GM21515 (cell line): Measurements from ENCODE around the gene PHOSPHO2.

Experiments
- ATAC-seq: cut with Tn5 transposase; IDR thresholded peaks from one replicate; pipeline ENCODE4 v1.9.1; 2021; ENCODE audit not compliant: unreplicated experiment

The PHOSPHO2 gene, protein sequence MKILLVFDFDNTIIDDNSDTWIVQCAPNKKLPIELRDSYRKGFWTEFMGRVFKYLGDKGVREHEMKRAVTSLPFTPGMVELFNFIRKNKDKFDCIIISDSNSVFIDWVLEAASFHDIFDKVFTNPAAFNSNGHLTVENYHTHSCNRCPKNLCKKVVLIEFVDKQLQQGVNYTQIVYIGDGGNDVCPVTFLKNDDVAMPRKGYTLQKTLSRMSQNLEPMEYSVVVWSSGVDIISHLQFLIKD

GRCh38 chr2:169694113-169694893 is at the start of gene PHOSPHO2, which contains the start of gene CFAP210:
PHOSPHO2 (plus strand) TSS chr2:169694469; CDS start chr2:169700972, 6,503 bp downstream.
CFAP210 (minus strand) TSS chr2:169694405; CDS start chr2:169694327, 78 bp downstream.
- ATAC-seq: peak; percentile 99

DNA sequence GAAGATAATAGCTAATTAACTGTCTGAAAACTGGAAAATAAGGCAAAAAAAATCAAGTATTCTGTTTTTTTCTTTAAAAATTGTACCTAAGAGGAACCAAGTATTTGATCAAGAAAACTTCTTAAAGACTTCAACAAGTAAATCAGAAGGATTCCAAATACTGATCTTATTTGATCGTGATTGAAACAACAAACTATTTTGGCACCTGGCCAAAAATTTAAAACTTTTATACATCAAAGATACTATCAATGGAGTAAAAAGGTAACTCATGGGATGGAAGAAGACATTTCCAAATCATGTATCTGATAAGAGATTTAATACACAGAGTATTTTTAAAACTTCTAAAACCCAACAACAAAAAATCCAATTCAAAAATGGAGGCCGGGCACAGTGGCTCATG is 46.8 kb upstream of the PHOSPHO2 start:
- ATAC-seq: no peak

GRCh38 chr2:169649278-169649677 is 45.0 kb upstream of the PHOSPHO2 start:
- no peak for ATAC-seq

DNA sequence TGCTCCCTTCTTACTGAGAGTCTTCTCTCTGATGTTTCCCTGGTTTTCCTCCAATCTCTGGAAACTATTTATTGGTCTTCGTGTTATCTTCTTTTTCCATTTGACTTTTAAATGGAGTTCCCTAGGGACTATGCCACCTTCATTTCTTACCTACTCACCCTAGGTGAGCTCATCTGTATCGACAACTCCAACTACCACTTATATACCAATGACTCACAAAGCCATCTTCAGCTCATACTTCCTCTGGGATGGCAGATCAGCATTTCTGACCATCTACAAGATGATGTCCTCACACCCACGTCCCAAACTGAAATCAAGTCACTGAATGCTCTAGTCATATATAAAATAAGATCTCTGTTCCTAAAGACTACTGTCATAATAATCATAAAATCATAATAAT is 40.6 kb upstream of the PHOSPHO2 start:
- ATAC-seq: no peak

DNA sequence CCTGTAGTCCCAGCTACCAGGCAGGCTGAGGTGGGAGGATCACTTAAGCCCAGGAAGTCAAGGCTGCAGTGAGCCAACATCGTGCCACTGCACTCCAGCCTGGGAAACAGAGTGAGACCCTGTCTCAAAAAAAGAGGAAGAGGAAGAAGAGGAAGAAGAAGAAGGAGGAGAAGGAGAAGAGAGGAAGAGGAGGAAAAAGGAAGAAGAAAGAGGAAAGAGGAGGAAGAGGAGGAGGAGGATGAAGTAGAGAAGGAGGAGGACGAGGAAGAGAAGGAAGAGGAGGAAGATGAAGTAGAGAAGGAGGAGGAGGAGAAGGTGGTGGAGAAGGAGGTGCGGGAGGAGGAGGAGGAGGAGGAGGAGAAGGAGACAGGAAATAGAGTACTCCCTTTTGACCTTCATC is 38.1 kb upstream of the PHOSPHO2 start:
- no peak for ATAC-seq

GRCh38 chr2:169658877-169659276 is 35.4 kb upstream of the PHOSPHO2 start:
- ATAC-seq: no peak

GRCh38 chr2:169659320-169659719 is 34.9 kb upstream of the PHOSPHO2 start:
- ATAC-seq: no peak

DNA sequence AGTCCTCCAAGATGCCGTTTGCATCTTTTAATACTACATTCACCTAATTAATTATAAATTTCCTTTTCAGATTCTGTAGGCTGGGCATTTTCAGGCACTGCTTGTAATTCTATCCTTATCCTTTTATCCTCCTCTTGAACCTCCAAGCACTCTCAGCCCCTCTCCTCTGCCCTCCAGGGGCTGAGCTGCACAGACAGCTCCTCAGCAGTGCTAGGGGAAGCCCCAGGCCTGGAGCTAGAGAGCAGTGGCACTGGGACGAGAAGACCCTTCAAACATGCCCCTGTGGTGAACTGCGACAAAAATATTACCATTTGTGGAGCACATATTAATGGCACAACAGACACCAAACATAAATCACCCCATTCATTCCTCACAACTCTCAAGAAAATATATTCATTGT is 33.0 kb upstream of the PHOSPHO2 start:
- no peak for ATAC-seq

- no peak for ATAC-seq
Observed at GRCh38 chr2:169662744-169663143, 31.5 kb upstream of the PHOSPHO2 start.

- ATAC-seq: no peak
Observed at GRCh38 chr2:169663247-169663646, 31.0 kb upstream of the PHOSPHO2 start.

DNA sequence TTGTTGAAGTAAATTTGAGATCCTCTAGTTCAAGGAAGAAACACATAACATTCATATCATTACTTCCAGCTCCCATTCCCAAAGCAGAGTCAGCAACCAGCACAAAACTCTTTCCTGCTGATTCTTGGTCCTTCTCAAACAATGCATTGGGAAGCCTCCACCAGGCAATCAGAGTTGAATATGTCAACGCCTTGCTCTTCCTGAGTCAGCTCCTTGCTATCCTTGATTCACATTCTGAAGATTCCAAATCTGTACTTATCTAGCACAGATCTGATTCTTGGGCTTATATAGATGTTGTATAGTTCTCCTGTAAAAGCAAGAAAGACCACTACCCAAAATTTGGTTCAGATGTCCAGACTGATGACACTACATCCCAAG is 29.7 kb upstream of the PHOSPHO2 start:
- no peak for ATAC-seq

DNA sequence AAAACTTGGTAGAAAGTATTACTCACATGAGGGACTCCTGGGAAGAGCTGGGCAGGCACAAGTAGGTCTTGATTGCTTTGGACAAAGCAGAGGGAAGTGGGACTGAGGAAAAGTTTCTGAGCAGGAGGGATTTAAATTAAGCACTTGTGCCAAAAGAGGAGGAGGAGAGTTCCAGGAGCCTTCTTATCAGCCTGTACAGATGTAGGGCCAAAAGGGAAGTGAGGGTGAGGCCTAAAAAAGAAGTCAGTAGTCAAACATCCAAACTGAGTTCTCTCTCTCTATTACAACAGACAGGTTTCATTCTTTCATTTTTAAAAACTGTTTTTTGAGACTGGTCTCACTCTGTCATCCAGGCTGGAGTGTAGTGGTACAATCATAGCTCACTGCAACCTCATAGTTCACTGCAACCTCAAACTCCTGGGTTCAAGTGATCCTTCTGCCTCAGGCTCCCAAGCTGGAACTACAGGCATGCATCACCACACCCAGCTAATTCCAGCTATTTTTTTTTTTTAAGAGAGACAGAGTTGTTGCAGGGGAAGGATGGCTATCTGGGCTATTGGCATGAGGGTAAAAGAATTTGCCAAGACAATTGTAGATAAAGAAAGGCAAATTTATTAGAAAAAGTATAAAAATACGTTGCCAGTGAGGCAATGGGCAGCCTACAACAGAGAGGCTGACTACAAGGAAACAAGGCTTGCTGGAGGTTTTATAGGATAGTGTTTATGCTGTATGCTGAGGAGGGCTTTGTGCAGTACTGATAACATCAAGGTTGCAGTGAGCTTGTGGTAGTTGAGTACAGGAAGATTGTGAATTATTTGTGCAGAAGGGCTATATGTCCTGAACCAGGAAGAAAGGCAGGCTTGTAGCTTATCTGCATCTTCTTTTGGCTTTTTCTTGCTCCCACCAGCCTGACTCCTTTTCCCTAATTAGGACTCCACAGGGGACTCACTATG is 29.0 kb upstream of the PHOSPHO2 start:
- ATAC-seq: no peak

- ATAC-seq: no peak
Observed at GRCh38 chr2:169667583-169667982, 26.7 kb upstream of the PHOSPHO2 start.

DNA sequence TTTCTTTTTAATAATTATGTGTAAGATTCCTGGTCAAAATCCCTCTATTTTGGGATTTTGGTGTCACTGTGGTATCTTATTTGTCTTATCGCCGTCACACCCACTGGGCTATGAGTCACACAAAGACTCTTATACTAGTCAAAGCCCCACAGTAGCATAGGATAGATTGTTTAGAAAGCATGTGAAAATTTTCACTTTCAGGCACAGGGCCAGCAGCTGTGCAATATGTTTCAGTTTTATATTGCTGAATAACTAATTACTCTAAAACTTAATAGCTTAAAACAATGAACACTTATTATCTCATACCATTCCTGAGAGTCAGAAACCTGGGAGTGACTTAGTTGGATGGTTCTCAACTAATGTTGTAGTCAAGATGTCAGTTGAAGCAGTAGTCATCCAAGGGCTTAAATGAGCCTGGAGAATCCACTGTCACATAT is 24.0 kb upstream of the PHOSPHO2 start:
- ATAC-seq: no peak

GRCh38 chr2:169670937-169671336 is 23.3 kb upstream of the PHOSPHO2 start:
- no peak for ATAC-seq

GRCh38 chr2:169672406-169672805 is 21.9 kb upstream of the PHOSPHO2 start:
- ATAC-seq: no peak

DNA sequence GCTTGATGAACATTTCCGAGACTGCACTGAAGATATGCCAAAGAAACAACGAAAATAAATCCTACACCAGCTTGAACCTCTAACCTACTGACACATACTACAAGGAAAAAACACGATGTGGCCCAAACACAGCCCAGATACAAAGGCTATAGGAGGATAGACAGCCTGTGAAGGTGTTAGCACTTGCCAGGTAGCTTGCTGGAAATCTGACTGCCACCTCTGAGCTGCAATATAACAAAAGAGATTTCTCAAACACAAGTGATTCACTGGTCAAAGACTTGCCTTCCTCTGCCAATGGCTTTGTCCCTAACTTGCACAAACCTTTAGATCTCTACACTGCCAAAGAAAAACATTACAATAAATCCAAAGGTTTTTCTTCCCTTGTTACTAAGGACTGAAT is 21.2 kb upstream of the PHOSPHO2 start:
- ATAC-seq: no peak

DNA sequence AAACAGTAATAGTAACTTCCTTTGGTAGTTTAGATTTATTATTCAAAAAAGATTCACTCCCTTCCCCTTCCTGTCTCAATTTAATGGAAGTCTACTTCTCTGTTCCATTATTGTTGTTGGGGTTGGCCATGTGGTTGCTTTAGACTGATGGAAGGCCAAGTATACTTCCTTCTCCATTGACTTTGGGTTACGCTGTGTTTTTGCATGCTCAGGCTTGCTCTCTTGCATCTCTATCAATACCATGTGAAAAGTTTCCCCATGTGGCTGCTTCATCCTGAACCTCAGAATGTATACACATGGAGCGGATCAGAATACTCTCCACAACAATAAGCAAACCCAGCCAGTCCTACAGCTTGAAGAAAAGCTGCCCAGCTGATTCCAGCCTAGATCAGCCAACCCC is 20.3 kb upstream of the PHOSPHO2 start:
- ATAC-seq: no peak

GRCh38 chr2:169676357-169676756 is 17.9 kb upstream of the PHOSPHO2 start:
- no peak for ATAC-seq

GRCh38 chr2:169676850-169677249 is 17.4 kb upstream of the PHOSPHO2 start:
- no peak for ATAC-seq

DNA sequence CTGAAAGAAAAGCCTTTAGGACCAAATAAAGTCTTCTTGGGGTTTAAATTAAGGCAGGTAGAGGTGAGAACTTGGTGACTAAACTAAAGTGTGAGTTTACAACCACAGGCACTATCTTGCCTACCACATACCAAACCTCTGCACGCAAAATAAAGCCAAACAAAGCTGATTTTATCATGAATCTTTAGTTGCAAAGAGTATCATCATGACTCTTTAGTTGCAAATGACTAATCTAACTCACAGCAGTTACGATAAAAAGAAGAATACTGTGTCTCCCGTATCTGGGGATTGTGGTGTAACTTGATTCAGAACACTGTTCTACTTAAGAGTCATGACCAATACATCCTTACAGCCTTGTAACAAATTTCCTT is 11.2 kb upstream of the PHOSPHO2 start:
- ATAC-seq: no peak
